HUES64 (cell line): ENCODE data around the gene NUP93.
"Not testable (repeated sequence)": the region's sequence is repeated elsewhere in the genome, so short reads cannot be mapped to it uniquely, and the experiment has no call there.

Experiments used
- H3K27ac ChIP-seq: 2 replicates; pipeline ENCODE4 v1.7.0; 2013; ENCODE audit warnings: low read depth, low read length, inconsistent platforms
- H3K27me3 ChIP-seq: 2 replicates; pipeline ENCODE4 v1.6.1; 2013; ENCODE audit warnings: mild to moderate bottlenecking, low read length; ENCODE audit not compliant: insufficient read depth
- H3K36me3 ChIP-seq: 2 replicates; pipeline ENCODE4 v1.6.1; 2013; ENCODE audit warnings: mild to moderate bottlenecking, low read length; ENCODE audit not compliant: insufficient read depth
- H3K4me1 ChIP-seq: 2 replicates; pipeline ENCODE4 v1.6.1; 2013; ENCODE audit warnings: mild to moderate bottlenecking, low read length, moderate library complexity; ENCODE audit not compliant: insufficient read depth
- H3K4me3 ChIP-seq: 2 replicates; pipeline ENCODE4 v1.5.1; 2013; ENCODE audit warnings: mild to moderate bottlenecking, low read length, moderate library complexity
- H3K9ac ChIP-seq: 2 replicates; pipeline ENCODE4 v1.6.1; 2013; ENCODE audit warnings: mild to moderate bottlenecking, low read depth, low read length
- H3K9me3 ChIP-seq: 2 replicates; pipeline ENCODE4 v1.6.1; 2013; ENCODE audit warnings: low read depth, low read length; ENCODE audit not compliant: insufficient read depth
- WGBS: fragments of 150-250, 120-280 bp; methylation state at CpG from one replicate; pipeline ENCODE4 v1.1.7; 2013; ENCODE audit warnings: missing lambda C conversion rate; 5-methylcytosine and 5-hydroxymethylcytosine counted together

The NUP93 gene

GRCh38 chr16:56728980-56729734, 772 bp upstream of the NUP93 start:
- Histone ChIP-seq H3K9me3 (no peaks in the 10 kb centered on the region), H3K9ac (peak overlapping the region; percentile 79), H3K36me3 (no peaks in the 10 kb centered on the region), H3K27me3 (no peaks in the 10 kb centered on the region), H3K4me3 (peak overlapping the region; percentile 93), H3K4me1 (peaks cover 6% of the 10 kb centered on the region; the same call in 1 of the 2 replicates), H3K27ac (peak overlapping the region; percentile 34; the same call in 1 of the 2 replicates)
- WGBS = 78% methylated on average over 8 of the region's 8 CpGs

GRCh38 chr16:56732366-56732765, 2.4 kb downstream of the NUP93 start:
- H3K27me3 ChIP-seq = no peaks in the 10 kb centered on the region
- H3K36me3 ChIP-seq = no peaks in the 10 kb centered on the region
- no peak overlapping the region for H3K4me3 ChIP-seq
- H3K4me1 ChIP-seq = peaks cover 6% of the 10 kb centered on the region; the same call in 1 of the 2 replicates
- H3K9me3 ChIP-seq = no peaks in the 10 kb centered on the region
- no peak overlapping the region for H3K9ac ChIP-seq
- H3K27ac ChIP-seq = no peak overlapping the region
- 92% methylated on average over 2 of the region's 2 CpGs for whole genome bisulfite sequencing

- H3K9me3 ChIP-seq = peaks cover 3% of the 10 kb centered on the region; the same call in 1 of the 2 replicates
- no peaks in the 10 kb centered on the region for H3K27me3 ChIP-seq
- H3K9ac ChIP-seq = no peak overlapping the region
- H3K4me3 ChIP-seq = no peak overlapping the region
- 94% methylated on average over 1 of the region's 1 CpG for WGBS
- no peak overlapping the region for H3K27ac ChIP-seq
- H3K4me1 ChIP-seq = peaks cover 6% of the 10 kb centered on the region; the same call in 1 of the 2 replicates
- H3K36me3 ChIP-seq = 0 out of 2 replicates have a peak, but pooled peaks cover 3% of the 10 kb centered on the region
Observed at GRCh38 chr16:56732832-56733231, 2.9 kb downstream of the NUP93 start.

- Histone ChIP-seq H3K9me3 (peaks cover 13% of the 10 kb centered on the region), H3K9ac (no peak overlapping the region), H3K27ac (no peak overlapping the region), H3K4me1 (no peaks in the 10 kb centered on the region), H3K4me3 (no peak overlapping the region), H3K27me3 (no peaks in the 10 kb centered on the region), H3K36me3 (peaks cover 11% of the 10 kb centered on the region)
- WGBS = 93% methylated on average over 3 of the region's 3 CpGs
Observed at GRCh38 chr16:56734429-56734828, 4.5 kb downstream of the NUP93 start.

- peaks cover 11% of the 10 kb centered on the region for H3K36me3 ChIP-seq
- no peaks in the 10 kb centered on the region for H3K27me3 ChIP-seq
- no peak overlapping the region for H3K4me3 ChIP-seq
- WGBS = 91% methylated on average over 3 of the region's 3 CpGs
- H3K27ac ChIP-seq = no peak overlapping the region
- H3K4me1 ChIP-seq = no peaks in the 10 kb centered on the region
- H3K9me3 ChIP-seq = peaks cover 13% of the 10 kb centered on the region
- no peak overlapping the region for H3K9ac ChIP-seq
Observed at GRCh38 chr16:56736476-56736875, 6.5 kb downstream of the NUP93 start.

- no peak overlapping the region for H3K27ac ChIP-seq
- no peak overlapping the region for H3K9ac ChIP-seq
- H3K27me3 ChIP-seq = no peaks in the 10 kb centered on the region
- H3K4me1 ChIP-seq = peaks cover 3% of the 10 kb centered on the region; the same call in 1 of the 2 replicates
- 98% methylated on average over 2 of the region's 2 CpGs for WGBS
- peaks cover 11% of the 10 kb centered on the region for H3K36me3 ChIP-seq
- no peak overlapping the region for H3K4me3 ChIP-seq
- H3K9me3 ChIP-seq = peaks cover 13% of the 10 kb centered on the region
Observed at GRCh38 chr16:56737539-56737938, 7.6 kb downstream of the NUP93 start.

GRCh38 chr16:56738221-56738620, 8.3 kb downstream of the NUP93 start:
- no peak overlapping the region for H3K27ac ChIP-seq
- no peaks in the 10 kb centered on the region for H3K27me3 ChIP-seq
- no peak overlapping the region for H3K9ac ChIP-seq
- no peak overlapping the region for H3K4me3 ChIP-seq
- H3K9me3 ChIP-seq = peaks cover 13% of the 10 kb centered on the region
- 93% methylated on average over 1 of the region's 1 CpG for WGBS
- peaks cover 11% of the 10 kb centered on the region for H3K36me3 ChIP-seq
- peaks cover 8% of the 10 kb centered on the region; the same call in 1 of the 2 replicates for H3K4me1 ChIP-seq

- not testable (repeated sequence) for H3K4me3 ChIP-seq, H3K27ac ChIP-seq, H3K27me3 ChIP-seq, H3K9ac ChIP-seq
- peaks cover 11% of the 10 kb centered on the region for H3K36me3 ChIP-seq
- H3K4me1 ChIP-seq = peaks cover 18% of the 10 kb centered on the region
- no CpG with 5 or more reads among the region's 38 CpGs for WGBS
- H3K9me3 ChIP-seq = peaks cover 13% of the 10 kb centered on the region
Observed at GRCh38 chr16:56739378-56739777, 9.4 kb downstream of the NUP93 start.

- Histone ChIP-seq H3K4me1 (peaks cover 38% of the 10 kb centered on the region), H3K36me3 (peaks cover 11% of the 10 kb centered on the region), H3K27ac (no peak overlapping the region), H3K27me3 (no peaks in the 10 kb centered on the region), H3K9me3 (peaks cover 13% of the 10 kb centered on the region), H3K9ac (no peak overlapping the region), H3K4me3 (no peak overlapping the region)
- WGBS = no CpG with 5 or more reads among the region's 2 CpGs
Observed at GRCh38 chr16:56741399-56741798, 11.5 kb downstream of the NUP93 start.

- Histone ChIP-seq H3K4me1 (peaks cover 42% of the 10 kb centered on the region), H3K4me3 (no peak overlapping the region), H3K27ac (no peak overlapping the region; the same call in 1 of the 2 replicates), H3K9ac (no peak overlapping the region), H3K27me3 (no peaks in the 10 kb centered on the region), H3K9me3 (peaks cover 13% of the 10 kb centered on the region), H3K36me3 (peaks cover 11% of the 10 kb centered on the region)
- 82% methylated on average over 5 of the region's 5 CpGs for WGBS
Observed at GRCh38 chr16:56742030-56742984, 12.4 kb downstream of the NUP93 start.

GRCh38 chr16:56743840-56744239, 13.9 kb downstream of the NUP93 start:
- Histone ChIP-seq H3K27ac (no peak overlapping the region), H3K9ac (no peak overlapping the region), H3K9me3 (no peaks in the 10 kb centered on the region), H3K4me1 (peaks cover 50% of the 10 kb centered on the region), H3K36me3 (peaks cover 8% of the 10 kb centered on the region), H3K27me3 (no peaks in the 10 kb centered on the region), H3K4me3 (no peak overlapping the region)
- 86% methylated on average over 4 of the region's 4 CpGs for WGBS
